ENCODE results near the gene ADH1C. TPM values are rescaled to one million over a fixed set of nuclear protein-coding genes. Genes with fewer than 3 reads are reported as not detected.

Gene ADH1C
- total RNA-seq, 1 experiment from 2014 or later: not detected

DNA sequence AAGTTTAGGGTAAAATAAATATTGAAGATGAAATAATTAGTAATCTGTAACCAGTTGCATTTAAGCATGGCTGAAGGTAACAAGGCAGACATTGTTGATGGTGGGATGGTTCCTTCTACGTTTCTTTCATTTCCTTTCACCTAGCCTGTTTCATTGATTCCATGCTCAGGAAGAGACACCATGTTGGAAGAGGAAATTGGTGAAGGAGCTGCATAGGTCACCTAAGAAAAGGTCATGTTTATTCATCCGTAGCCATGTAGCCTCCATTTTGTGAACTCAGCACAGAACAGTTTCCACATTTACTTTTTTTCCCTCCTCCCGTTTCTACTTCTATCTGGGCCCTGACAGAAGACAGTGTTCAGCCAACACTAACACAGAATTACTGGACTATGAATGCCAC is 35.2 kb downstream of the ADH1C start:
- Histone ChIP-seq H3K79me2 (ENCODE audit: low read length) (no peaks in the 10 kb centered on the region), H3K9me3 (ENCODE audit: low read length) (no peaks in the 10 kb centered on the region), H3K9me2 (replicated peaks; ENCODE audit: low read length) (no peaks in the 10 kb centered on the region), H3K27me3 (ENCODE audit: low read length) (0 out of 2 replicates have a peak, but pooled peaks cover 4% of the 10 kb centered on the region), H3K4me3 (ENCODE audit: low read length) (no peak overlapping the region), H3F3A (ENCODE audit: low read length, unreplicated experiment) (no peaks in the 10 kb centered on the region), H3K36me3 (ENCODE audit: low read depth, low read length) (no peaks in the 10 kb centered on the region), H3K27ac (ENCODE audit: low read length) (no peak overlapping the region), H4K20me1 (ENCODE audit: low read length) (no peaks in the 10 kb centered on the region), H3K4me1 (ENCODE audit: insufficient read depth, low read length) (no peaks in the 10 kb centered on the region), H2AFZ (ENCODE audit: low read length) (no peak overlapping the region), H3K4me2 (ENCODE audit: low read length) (no peak overlapping the region), H3K9ac (ENCODE audit: low read length) (no peak overlapping the region)
- BruUV-seq (replicated peaks): no TSS peak
- ChIA-PET POLR2A (ENCODE audit: unreplicated experiment) (no interaction called here), CTCF (no interaction called here)
- ATAC-seq (no peak), DNase-seq (no peak)
- intact Hi-C loops (cut with micrococcal nuclease): no loop called here
- no peak for TF ChIP-seq EZH2phosphoT487 (IDR thresholded peaks at IDR 0.05; ENCODE audit: borderline replicate concordance, low read length)
- no peak for TF ChIP-seq EZH2 (IDR thresholded peaks at IDR 0.05; ENCODE audit: low read length, unreplicated experiment)
- TF ChIP-seq, protein P1, sequence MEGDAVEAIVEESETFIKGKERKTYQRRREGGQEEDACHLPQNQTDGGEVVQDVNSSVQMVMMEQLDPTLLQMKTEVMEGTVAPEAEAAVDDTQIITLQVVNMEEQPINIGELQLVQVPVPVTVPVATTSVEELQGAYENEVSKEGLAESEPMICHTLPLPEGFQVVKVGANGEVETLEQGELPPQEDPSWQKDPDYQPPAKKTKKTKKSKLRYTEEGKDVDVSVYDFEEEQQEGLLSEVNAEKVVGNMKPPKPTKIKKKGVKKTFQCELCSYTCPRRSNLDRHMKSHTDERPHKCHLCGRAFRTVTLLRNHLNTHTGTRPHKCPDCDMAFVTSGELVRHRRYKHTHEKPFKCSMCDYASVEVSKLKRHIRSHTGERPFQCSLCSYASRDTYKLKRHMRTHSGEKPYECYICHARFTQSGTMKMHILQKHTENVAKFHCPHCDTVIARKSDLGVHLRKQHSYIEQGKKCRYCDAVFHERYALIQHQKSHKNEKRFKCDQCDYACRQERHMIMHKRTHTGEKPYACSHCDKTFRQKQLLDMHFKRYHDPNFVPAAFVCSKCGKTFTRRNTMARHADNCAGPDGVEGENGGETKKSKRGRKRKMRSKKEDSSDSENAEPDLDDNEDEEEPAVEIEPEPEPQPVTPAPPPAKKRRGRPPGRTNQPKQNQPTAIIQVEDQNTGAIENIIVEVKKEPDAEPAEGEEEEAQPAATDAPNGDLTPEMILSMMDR (conservative IDR thresholded peaks at IDR 0.05; ENCODE audit: low read depth, low read length): no peak

DNA sequence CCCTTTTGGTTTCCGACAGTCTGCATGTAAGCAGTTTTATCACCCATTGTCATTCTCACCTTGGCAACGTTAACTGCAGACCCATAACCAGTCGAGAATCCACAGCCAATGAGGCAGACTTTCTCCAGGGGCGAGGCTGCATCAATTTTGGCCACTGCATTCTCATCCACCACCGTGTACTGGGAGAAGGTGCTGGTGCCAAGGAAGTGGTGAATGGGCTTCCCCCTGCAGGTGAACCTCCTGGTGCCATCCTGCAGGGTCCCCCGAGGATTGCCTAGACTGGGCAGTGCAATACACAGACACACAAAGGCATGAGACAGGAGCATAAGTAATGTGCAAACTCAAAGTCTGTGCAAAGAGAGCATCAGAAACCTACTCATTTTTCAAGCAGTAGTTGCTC is 36.7 kb downstream of the ADH1C start:
- CTCF ChIA-PET: no interaction called here
- H4K20me1 ChIP-seq (ENCODE audit: low read length): no peaks in the 10 kb centered on the region
- H3K4me1 ChIP-seq (ENCODE audit: insufficient read depth, low read length): no peaks in the 10 kb centered on the region
- no peaks in the 10 kb centered on the region for H3K79me2 ChIP-seq (ENCODE audit: low read length)
- H3K27ac ChIP-seq (ENCODE audit: low read length): no peak overlapping the region
- no peak overlapping the region for H2AFZ ChIP-seq (ENCODE audit: low read length)
- no peaks in the 10 kb centered on the region for H3F3A ChIP-seq (ENCODE audit: low read length, unreplicated experiment)
- no TSS peak for BruUV-seq (replicated peaks)
- H3K9me3 ChIP-seq (ENCODE audit: low read length): no peaks in the 10 kb centered on the region
- POLR2A ChIA-PET (ENCODE audit: unreplicated experiment): no interaction called here
- ATAC-seq (no peak), DNase-seq (no peak)
- H3K9me2 ChIP-seq (replicated peaks; ENCODE audit: low read length): no peaks in the 10 kb centered on the region
- no peaks in the 10 kb centered on the region for H3K36me3 ChIP-seq (ENCODE audit: low read depth, low read length)
- H3K9ac ChIP-seq (ENCODE audit: low read length): no peak overlapping the region
- TF ChIP-seq EZH2 (IDR thresholded peaks at IDR 0.05; ENCODE audit: low read length, unreplicated experiment) (no peak), EZH2phosphoT487 (IDR thresholded peaks at IDR 0.05; ENCODE audit: borderline replicate concordance, low read length) (no peak)
- TF ChIP-seq, protein P1 (conservative IDR thresholded peaks at IDR 0.05; ENCODE audit: low read depth, low read length): no peak
- no peak overlapping the region for H3K4me3 ChIP-seq (ENCODE audit: low read length)
- H3K4me2 ChIP-seq (ENCODE audit: low read length): no peak overlapping the region
- intact Hi-C loops (cut with micrococcal nuclease): no loop called here
- 0 out of 2 replicates have a peak, but pooled peaks cover 4% of the 10 kb centered on the region for H3K27me3 ChIP-seq (ENCODE audit: low read length)

DNA sequence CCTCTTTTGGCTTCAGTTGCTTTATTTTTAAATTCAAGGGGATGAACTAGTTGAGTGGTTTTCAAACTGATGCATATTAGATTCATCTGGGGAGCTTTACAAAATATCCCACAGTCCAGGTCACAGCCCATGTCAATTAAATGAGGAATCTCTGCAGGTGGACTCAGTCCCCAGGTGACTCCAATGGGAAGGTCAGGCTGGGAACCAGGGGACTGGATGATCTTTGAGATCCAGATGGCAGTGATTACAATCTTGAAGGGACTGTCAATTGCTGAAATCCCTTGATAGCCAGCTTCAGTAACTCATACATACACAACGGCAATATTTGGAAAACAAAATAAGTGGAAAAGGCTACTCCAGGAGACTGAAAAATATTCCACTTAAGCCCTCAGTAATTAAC is 38.3 kb downstream of the ADH1C start:
- Histone ChIP-seq H3K27ac (ENCODE audit: low read length) (no peak overlapping the region), H3K9me3 (ENCODE audit: low read length) (no peaks in the 10 kb centered on the region), H3K4me3 (ENCODE audit: low read length) (no peak overlapping the region), H2AFZ (ENCODE audit: low read length) (no peak overlapping the region), H3F3A (ENCODE audit: low read length, unreplicated experiment) (no peaks in the 10 kb centered on the region), H3K79me2 (ENCODE audit: low read length) (no peaks in the 10 kb centered on the region), H3K9me2 (replicated peaks; ENCODE audit: low read length) (no peaks in the 10 kb centered on the region), H3K4me1 (ENCODE audit: insufficient read depth, low read length) (no peaks in the 10 kb centered on the region), H3K36me3 (ENCODE audit: low read depth, low read length) (no peaks in the 10 kb centered on the region), H4K20me1 (ENCODE audit: low read length) (no peaks in the 10 kb centered on the region), H3K27me3 (ENCODE audit: low read length) (peaks cover 7% of the 10 kb centered on the region), H3K4me2 (ENCODE audit: low read length) (no peak overlapping the region), H3K9ac (ENCODE audit: low read length) (no peak overlapping the region)
- intact Hi-C loops (cut with micrococcal nuclease): no loop called here
- POLR2A ChIA-PET (ENCODE audit: unreplicated experiment): no interaction called here
- CTCF ChIA-PET: no interaction called here
- ATAC-seq (no peak), DNase-seq (no peak)
- TF ChIP-seq, protein P1 (conservative IDR thresholded peaks at IDR 0.05; ENCODE audit: low read depth, low read length): no peak
- TF ChIP-seq EZH2 (IDR thresholded peaks at IDR 0.05; ENCODE audit: low read length, unreplicated experiment): no peak
- TF ChIP-seq EZH2phosphoT487 (IDR thresholded peaks at IDR 0.05; ENCODE audit: borderline replicate concordance, low read length): no peak
- no TSS peak for BruUV-seq (replicated peaks)

All from PC-3 (cell line).